Activated B cell treated with CpG ODN at 0.5 μM for 24 hours (primary cell): ENCODE data around the gene NDC80. TPM values are rescaled to one million over a fixed set of nuclear protein-coding genes. Genes with fewer than 3 reads are reported as not detected.
A peak's percentile ranks its signal among the peaks of the same experiment; 100 is the strongest.

Source experiments
- ATAC-seq: fragments of 200-7000 bp; cut with Tn5 transposase; one replicate; pipeline ENCODE4 v1.10.0; 2021; ENCODE audit warnings: low read depth, mild to moderate bottlenecking, moderate library complexity
- CTCF ChIA-PET: fragments of 350-600 bp; sonication (Branson Sonifier 250); formaldehyde crosslinking; loops from one replicate; lab custom pipeline; 2021; ENCODE audit warnings: antibody characterized with exemption; lab: Charles Lee
- POLR2A ChIA-PET: fragments of 350-600 bp; sonication (Branson Sonifier 250); formaldehyde crosslinking; loops from one replicate; lab custom pipeline; 2021; ENCODE audit warnings: antibody characterized with exemption; lab: Charles Lee
- DNase-seq: peaks from one replicate; pipeline ENCODE4 v3.0.0; 2022
- H3K27ac Mint-ChIP-seq: one replicate; pipeline ENCODE4 v1.8.0; 2020; ENCODE audit warnings: mixed read lengths
- H3K27me3 Mint-ChIP-seq: one replicate; pipeline ENCODE4 v1.8.0; 2021; ENCODE audit warnings: mixed read lengths
- H3K36me3 Mint-ChIP-seq: one replicate; pipeline ENCODE4 v1.8.0; 2021; ENCODE audit warnings: low read depth, mixed read lengths
- H3K4me1 Mint-ChIP-seq: one replicate; pipeline ENCODE4 v1.8.0; 2021; ENCODE audit warnings: mixed read lengths
- H3K4me3 Mint-ChIP-seq: one replicate; pipeline ENCODE4 v1.8.0; 2020; ENCODE audit warnings: mild to moderate bottlenecking, mixed read lengths
- H3K9me3 Mint-ChIP-seq: one replicate; pipeline ENCODE4 v1.8.0; 2020; ENCODE audit warnings: mixed read lengths
- intact Hi-C: fragments of 100-400 bp; cut with micrococcal nuclease; formaldehyde crosslinking; loops from one replicate; pipeline ENCODE4 v1.15.1; 2024
- total RNA-seq: library from RNA; stranded (reverse); gene quantifications from 2 replicates; pipeline ENCODE4 v1.2.3, GENCODE V29; 2022
- TF ChIP-seq, protein P1 (sequence below): fragments of 200-600 bp; IDR thresholded peaks from one replicate; pipeline ENCODE4 v1.8.0; 2022; ENCODE audit warnings: antibody characterized with exemption, mild to moderate bottlenecking

Gene NDC80
- total RNA-seq, 1 donor from 2014 or later, result 1.9 TPM

DNA sequence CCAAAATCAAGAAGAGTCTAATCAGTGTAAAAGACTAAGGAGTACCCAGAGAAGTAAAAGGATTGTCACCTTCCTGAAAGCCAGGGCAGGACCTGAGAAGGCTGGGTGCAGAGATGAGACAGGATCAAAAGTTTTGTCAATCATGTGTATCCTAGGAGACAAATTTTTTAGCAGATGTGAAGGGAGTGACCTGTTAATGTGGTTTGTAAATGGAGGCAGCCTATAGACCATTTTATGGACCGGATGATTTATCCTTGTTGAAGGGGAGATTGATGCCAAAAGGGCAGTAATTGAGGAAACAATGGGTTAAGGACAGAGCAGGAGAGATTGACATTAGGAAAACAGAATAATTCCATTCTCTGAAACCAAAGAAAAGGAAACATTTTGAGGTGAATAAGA is 813 bp downstream of the NDC80 start:
- H3K27ac Mint-ChIP-seq, result peak overlapping the region; percentile 99
- no peak for DNase-seq
- H3K36me3 Mint-ChIP-seq, result peaks cover 17% of the 10 kb centered on the region

DNA sequence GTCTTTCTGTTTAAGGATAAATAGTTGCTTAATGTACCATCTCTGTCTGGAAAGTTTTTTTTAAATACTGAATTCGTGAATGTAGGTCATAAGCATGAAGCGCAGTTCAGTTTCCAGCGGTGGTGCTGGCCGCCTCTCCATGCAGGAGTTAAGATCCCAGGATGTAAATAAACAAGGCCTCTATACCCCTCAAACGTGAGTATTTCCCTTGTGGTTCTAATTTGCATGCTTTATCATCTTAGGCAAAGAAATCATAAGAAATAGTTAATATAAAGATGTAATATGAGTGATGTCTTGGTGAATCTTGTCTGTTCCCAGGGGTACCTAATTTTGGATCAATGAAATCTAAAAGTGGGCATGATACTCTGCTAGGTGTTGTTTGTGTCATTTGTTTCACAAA is 1.5 kb downstream of the NDC80 start:
- ATAC-seq (no peak), DNase-seq (no peak)
- peak overlapping the region; percentile 68 for H3K4me3 Mint-ChIP-seq
- no peaks in the 10 kb centered on the region for H3K27me3 Mint-ChIP-seq
- H3K4me1 Mint-ChIP-seq, result peaks cover 46% of the 10 kb centered on the region
- ChIA-PET CTCF (no interaction called here), POLR2A (interaction anchor here (2.0 to 5.7 kb wide), 3 partner anchors 16 to 84 kb away, joined by 7 to 105 read pairs (median 7); partner anchors contain the start of gene SMCHD1)
- intact Hi-C loops, result loop anchor here (5.0 kb wide), 1 partner anchor 689 kb away; the partner anchor contains the start of gene MYL12B
- TF ChIP-seq, protein P1, sequence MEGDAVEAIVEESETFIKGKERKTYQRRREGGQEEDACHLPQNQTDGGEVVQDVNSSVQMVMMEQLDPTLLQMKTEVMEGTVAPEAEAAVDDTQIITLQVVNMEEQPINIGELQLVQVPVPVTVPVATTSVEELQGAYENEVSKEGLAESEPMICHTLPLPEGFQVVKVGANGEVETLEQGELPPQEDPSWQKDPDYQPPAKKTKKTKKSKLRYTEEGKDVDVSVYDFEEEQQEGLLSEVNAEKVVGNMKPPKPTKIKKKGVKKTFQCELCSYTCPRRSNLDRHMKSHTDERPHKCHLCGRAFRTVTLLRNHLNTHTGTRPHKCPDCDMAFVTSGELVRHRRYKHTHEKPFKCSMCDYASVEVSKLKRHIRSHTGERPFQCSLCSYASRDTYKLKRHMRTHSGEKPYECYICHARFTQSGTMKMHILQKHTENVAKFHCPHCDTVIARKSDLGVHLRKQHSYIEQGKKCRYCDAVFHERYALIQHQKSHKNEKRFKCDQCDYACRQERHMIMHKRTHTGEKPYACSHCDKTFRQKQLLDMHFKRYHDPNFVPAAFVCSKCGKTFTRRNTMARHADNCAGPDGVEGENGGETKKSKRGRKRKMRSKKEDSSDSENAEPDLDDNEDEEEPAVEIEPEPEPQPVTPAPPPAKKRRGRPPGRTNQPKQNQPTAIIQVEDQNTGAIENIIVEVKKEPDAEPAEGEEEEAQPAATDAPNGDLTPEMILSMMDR, result no peak
- peaks cover 12% of the 10 kb centered on the region for H3K36me3 Mint-ChIP-seq
- no peaks in the 10 kb centered on the region for H3K9me3 Mint-ChIP-seq
- peak overlapping the region; percentile 35 for H3K27ac Mint-ChIP-seq

More for the DNA sequence above, 813 bp downstream of the NDC80 start:
- ChIA-PET POLR2A (interaction anchor here (0.7 to 5.7 kb wide), 4 partner anchors 36 to 85 kb away, joined by 3 to 105 read pairs (median 9); partner anchors contain the start of gene SMCHD1), CTCF (interaction anchor here (1.2 to 2.9 kb wide), 3 partner anchors 34 to 84 kb away, joined by 4 to 18 read pairs (median 4); partner anchors contain the start of gene SMCHD1)
- intact Hi-C loops, result loop anchor here (5.0 kb wide), 1 partner anchor 690 kb away; the partner anchor contains the start of gene MYL12B
- ATAC-seq, result no peak
- H3K9me3 Mint-ChIP-seq, result no peaks in the 10 kb centered on the region
- H3K27me3 Mint-ChIP-seq, result no peaks in the 10 kb centered on the region
- peak overlapping the region; percentile 100 for H3K4me3 Mint-ChIP-seq
- peaks cover 48% of the 10 kb centered on the region for H3K4me1 Mint-ChIP-seq
- TF ChIP-seq, protein P1, result no peak

DNA sequence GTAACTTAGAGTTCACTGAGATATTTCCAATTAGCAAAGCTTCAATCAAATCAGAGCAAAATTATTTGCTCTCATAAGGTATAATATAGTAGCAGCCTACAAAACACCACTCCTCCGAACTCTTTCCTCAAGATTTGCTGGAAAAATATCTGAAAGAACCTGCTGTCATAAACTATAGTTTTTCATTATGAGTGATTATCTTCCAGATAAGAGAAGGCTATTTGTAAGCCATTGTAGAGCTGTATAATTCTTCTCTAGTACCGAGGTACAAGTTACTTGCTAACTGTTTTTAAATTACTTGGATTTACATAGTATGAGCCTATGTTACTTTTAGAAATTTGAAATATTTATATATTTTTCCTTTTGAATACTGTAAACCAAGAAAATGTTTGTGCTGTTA is 2.1 kb downstream of the NDC80 start:
- CTCF ChIA-PET, result interaction anchor here (1.9 kb wide), 1 partner anchor 64 kb away, joined by 6 read pairs; no protein-coding TSS in a partner anchor
- POLR2A ChIA-PET, result interaction anchor here (2.0 to 5.7 kb wide), 3 partner anchors 16 to 84 kb away, joined by 7 to 105 read pairs (median 7); partner anchors contain the start of gene SMCHD1
- Mint-ChIP-seq H3K36me3 (peaks cover 10% of the 10 kb centered on the region), H3K27ac (no peak overlapping the region), H3K27me3 (no peaks in the 10 kb centered on the region), H3K4me3 (no peak overlapping the region), H3K9me3 (no peaks in the 10 kb centered on the region), H3K4me1 (peaks cover 48% of the 10 kb centered on the region)
- no peak for ATAC-seq
- intact Hi-C loops, result loop anchor here (5.0 kb wide), 1 partner anchor 689 kb away; the partner anchor contains the start of gene MYL12B
- DNase-seq, result no peak
- TF ChIP-seq, protein P1, result no peak

DNA sequence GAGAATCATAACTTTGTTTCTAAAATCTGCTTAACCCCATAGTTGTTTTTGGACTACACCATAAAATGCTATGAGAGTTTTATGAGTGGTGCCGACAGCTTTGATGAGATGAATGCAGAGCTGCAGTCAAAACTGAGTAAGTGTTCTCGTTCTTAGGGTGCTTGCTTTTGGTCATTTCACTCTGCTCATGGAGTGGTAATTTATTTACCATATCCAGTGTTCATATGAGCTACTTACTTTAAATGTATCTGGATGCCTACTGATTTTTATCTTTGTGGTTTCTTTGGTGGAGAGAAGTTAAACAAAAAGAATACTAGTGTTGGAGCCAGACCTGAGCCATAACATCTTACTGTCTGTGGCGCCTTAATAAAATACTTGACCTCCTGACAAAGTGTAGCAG is 16.4 kb downstream of the NDC80 start:
- TF ChIP-seq, protein P1, result no peak
- CTCF ChIA-PET, result no interaction called here

More for the DNA sequence above, 16.4 kb downstream of the NDC80 start:
- no peaks in the 10 kb centered on the region for H3K36me3 Mint-ChIP-seq
- no peak overlapping the region for H3K27ac Mint-ChIP-seq
- ATAC-seq (no peak), DNase-seq (no peak)
- no peaks in the 10 kb centered on the region for H3K27me3 Mint-ChIP-seq
- intact Hi-C loops, result loop anchor here (2.0 kb wide), 1 partner anchor 17 kb away; the partner anchor contains the start of genes METTL4 and NDC80
- H3K9me3 Mint-ChIP-seq, result no peaks in the 10 kb centered on the region
- no peak overlapping the region for H3K4me3 Mint-ChIP-seq
- H3K4me1 Mint-ChIP-seq, result peaks cover 22% of the 10 kb centered on the region
- POLR2A ChIA-PET, result interaction anchor here (6.2 kb wide), 1 partner anchor 69 kb away, joined by 53 read pairs; the partner anchor contains the start of gene SMCHD1
